Caki2 (cell line): ENCODE measurements around the gene STAT6. TPM values are rescaled to one million over a fixed set of nuclear protein-coding genes. Genes with fewer than 3 reads are reported as not detected.
"Not testable (repeated sequence)": the region's sequence is repeated elsewhere in the genome, so short reads cannot be mapped to it uniquely, and the experiment has no call there.

Source experiments
- DNase-seq: peaks from one replicate; pipeline ENCODE4 v3.0.0-alpha.2; 2015; ENCODE audit warnings: low read depth
- in situ Hi-C: cut with HindIII; loops from 2 replicates; pipeline ENCODE4 v1.10.0; 2016; ENCODE audit warnings: low sequenced_read_pairs, low pct_unique_long_range_greater_than_20kb, mixed read lengths
- total RNA-seq: library from RNA; depleted of rRNA; stranded (reverse); fragments of >200 nt; shearing (Covaris generic); gene quantifications from 2 replicates; pipeline ENCODE4 v1.2.3, GENCODE V29; 2014; ENCODE audit warnings: low replicate concordance

STAT6 gene
- total RNA-seq, 1 experiment from 2014 or later = 107 TPM

- no peak for DNase-seq
- in situ Hi-C loops = no loop called here
Observed at GRCh38 chr12:57129321-57129842, 18.2 kb upstream of the STAT6 start.

GRCh38 chr12:57128519-57129247 is 17.5 kb upstream of the STAT6 start:
- DNase-seq = no peak
- in situ Hi-C loops = no loop called here

GRCh38 chr12:57127726-57128518 is 16.8 kb upstream of the STAT6 start, which contains the start of gene LRP1:
Gene LRP1, plus strand, starts transcription at chr12:57128483. Its CDS starts 482 bp downstream, at chr12:57128965.
- in situ Hi-C loops = no loop called here
- DNase-seq = peak; percentile 85

- peak; percentile 88 for DNase-seq
- in situ Hi-C loops = no loop called here
Observed at GRCh38 chr12:57127101-57127725, 16.1 kb upstream of the STAT6 start.

- in situ Hi-C loops = no loop called here
- DNase-seq = no peak
Observed at GRCh38 chr12:57126561-57126960, 15.4 kb upstream of the STAT6 start.

- in situ Hi-C loops = no loop called here
- DNase-seq = no peak
Observed at GRCh38 chr12:57126061-57126460, 14.9 kb upstream of the STAT6 start.

GRCh38 chr12:57124261-57124877 is 13.2 kb upstream of the STAT6 start:
- in situ Hi-C loops = loop anchor here (5.0 kb wide), 1 partner anchor 48 kb away; no protein-coding TSS in a partner anchor

GRCh38 chr12:57123813-57124212 is 12.7 kb upstream of the STAT6 start:
- no peak for DNase-seq
- in situ Hi-C loops = loop anchor here (5.0 kb wide), 1 partner anchor 48 kb away; no protein-coding TSS in a partner anchor

More at GRCh38 chr12:57124261-57124877, 13.2 kb upstream of the STAT6 start:
- peak; percentile 66 for DNase-seq

GRCh38 chr12:57120718-57121117 is 9.6 kb upstream of the STAT6 start:
- in situ Hi-C loops = loop anchor here (5.0 kb wide), 1 partner anchor 52 kb away; no protein-coding TSS in a partner anchor
- DNase-seq = not testable (repeated sequence)

- in situ Hi-C loops = loop anchor here (5.0 kb wide), 1 partner anchor 53 kb away; no protein-coding TSS in a partner anchor
Observed at GRCh38 chr12:57119294-57120085, 8.3 kb upstream of the STAT6 start.

GRCh38 chr12:57118711-57119271 is 7.6 kb upstream of the STAT6 start:
- in situ Hi-C loops = no loop called here

More at GRCh38 chr12:57119294-57120085, 8.3 kb upstream of the STAT6 start:
- DNase-seq = no peak

GRCh38 chr12:57116580-57117281 is 5.6 kb upstream of the STAT6 start:
- no peak for DNase-seq
- in situ Hi-C loops = no loop called here

More at GRCh38 chr12:57118711-57119271, 7.6 kb upstream of the STAT6 start:
- no peak for DNase-seq

GRCh38 chr12:57112492-57113294 is 1.5 kb upstream of the STAT6 start:
- in situ Hi-C loops = no loop called here
- no peak for DNase-seq

GRCh38 chr12:57110104-57111030 is 795 bp downstream of the STAT6 start:
- in situ Hi-C loops = no loop called here
- peak; percentile 70 for DNase-seq
